H9 (cell line): ENCODE data around the gene ECE1. TPM values are rescaled to one million over a fixed set of nuclear protein-coding genes. Genes with fewer than 3 reads are reported as not detected.

ENCODE experiments used
- DNase-seq: peaks from one replicate; pipeline ENCODE4 v3.0.0-alpha.2; 2017
- H2AFZ ChIP-seq: one replicate; pipeline ENCODE4 v1.6.1; 2013; ENCODE audit warnings: mild to moderate bottlenecking, low read length, control low read depth, moderate library complexity
- H2AK5ac ChIP-seq: 2 replicates; pipeline ENCODE4 v1.6.1; 2013; ENCODE audit warnings: low read length, control low read depth, mixed read lengths; ENCODE audit not compliant: insufficient read length
- H2BK120ac ChIP-seq: one replicate; pipeline ENCODE4 v1.6.1; 2013; ENCODE audit warnings: low read depth, mild to moderate bottlenecking, low read length, control low read depth, inconsistent platforms; ENCODE audit not compliant: poor library complexity, severe bottlenecking
- H2BK12ac ChIP-seq: 2 replicates; pipeline ENCODE4 v1.6.1; 2013; ENCODE audit warnings: low read length, control low read depth, mixed read lengths, low read depth; ENCODE audit not compliant: insufficient read length
- H2BK15ac ChIP-seq: 2 replicates; pipeline ENCODE4 v1.6.1; 2013; ENCODE audit warnings: low read depth, low read length, control low read depth
- H2BK20ac ChIP-seq: one replicate; pipeline ENCODE4 v1.6.1; 2013; ENCODE audit warnings: low read depth, mild to moderate bottlenecking, low read length, control low read depth, inconsistent platforms; ENCODE audit not compliant: poor library complexity, severe bottlenecking
- H2BK5ac ChIP-seq: 2 replicates; pipeline ENCODE4 v1.6.1; 2013; ENCODE audit warnings: low read length, control low read depth, mixed read lengths; ENCODE audit not compliant: insufficient read length
- H3K14ac ChIP-seq: 2 replicates; pipeline ENCODE4 v1.6.1; 2013; ENCODE audit warnings: low read length, control low read depth; ENCODE audit not compliant: insufficient read depth
- H3K18ac ChIP-seq: 2 replicates; pipeline ENCODE4 v1.6.1; 2013; ENCODE audit warnings: low read depth, mild to moderate bottlenecking, mixed read lengths, low read length, control low read depth; ENCODE audit not compliant: insufficient read length
- H3K23ac ChIP-seq: 2 replicates; pipeline ENCODE4 v1.6.1; 2013; ENCODE audit warnings: low read length, control low read depth, mixed read lengths, low read depth; ENCODE audit not compliant: insufficient read length
- H3K23me2 ChIP-seq: 2 replicates; pipeline ENCODE4 v1.6.1; 2013; ENCODE audit warnings: low read depth, mild to moderate bottlenecking, mixed read lengths, low read length, control low read depth; ENCODE audit not compliant: insufficient read length, poor library complexity, severe bottlenecking
- H3K27ac ChIP-seq: 2 replicates; pipeline ENCODE4 v1.5.1; 2013; ENCODE audit warnings: low read length, control low read depth, mixed read lengths, low read depth; ENCODE audit not compliant: insufficient read length
- H3K27me3 ChIP-seq: 2 replicates; pipeline ENCODE4 v1.6.1; 2013; ENCODE audit warnings: low read length, control low read depth, inconsistent platforms; ENCODE audit not compliant: insufficient read depth
- H3K4ac ChIP-seq: 2 replicates; pipeline ENCODE4 v1.6.1; 2013; ENCODE audit warnings: low read depth, mild to moderate bottlenecking, control low read depth, inconsistent platforms, low read length, moderate library complexity
- H3K4me1 ChIP-seq: 2 replicates; pipeline ENCODE4 v1.6.1; 2013; ENCODE audit warnings: low read length, control low read depth, inconsistent platforms; ENCODE audit not compliant: insufficient read depth
- H3K4me2 ChIP-seq: 2 replicates; pipeline ENCODE4 v1.6.1; 2013; ENCODE audit warnings: low read length, control low read depth, mixed read lengths; ENCODE audit not compliant: insufficient read length, insufficient read depth
- H3K56ac ChIP-seq: 2 replicates; pipeline ENCODE4 v1.6.1; 2013; ENCODE audit warnings: low read depth, mild to moderate bottlenecking, mixed read lengths, low read length, control low read depth; ENCODE audit not compliant: insufficient read length
- H3K79me1 ChIP-seq: 2 replicates; pipeline ENCODE4 v1.6.1; 2013; ENCODE audit warnings: low read depth, mild to moderate bottlenecking, moderate library complexity, low read length, control low read depth, inconsistent platforms; ENCODE audit not compliant: insufficient read depth, poor library complexity, severe bottlenecking
- H3K79me2 ChIP-seq: 2 replicates; pipeline ENCODE4 v1.6.1; 2013; ENCODE audit warnings: low read length, control low read depth, inconsistent platforms; ENCODE audit not compliant: insufficient read depth
- H3K9ac ChIP-seq: 2 replicates; pipeline ENCODE4 v1.6.1; 2013; ENCODE audit warnings: low read length, control low read depth, mixed read lengths; ENCODE audit not compliant: insufficient read length; ENCODE audit errors: extremely low read depth
- H3K9me3 ChIP-seq: one replicate; pipeline ENCODE4 v1.6.1; 2013; ENCODE audit warnings: low read depth, low read length, inconsistent platforms; ENCODE audit not compliant: control insufficient read depth
- H3T11ph ChIP-seq: one replicate; pipeline ENCODE4 v1.6.1; 2013; ENCODE audit warnings: mild to moderate bottlenecking, low read length, control low read depth, inconsistent platforms
- H4K20me1 ChIP-seq: one replicate; pipeline ENCODE4 v1.6.1; 2013; ENCODE audit not compliant: control insufficient read depth, insufficient read length, insufficient read depth
- H4K5ac ChIP-seq: 2 replicates; pipeline ENCODE4 v1.6.1; 2013; ENCODE audit warnings: low read depth, mild to moderate bottlenecking, mixed read lengths, low read length, control low read depth; ENCODE audit not compliant: insufficient read length
- H4K8ac ChIP-seq: replicated peaks from 2 replicates; pipeline ENCODE4 v1.6.1; 2013; ENCODE audit warnings: low read length, control low read depth, mixed read lengths, low read depth; ENCODE audit not compliant: insufficient read length
- H4K91ac ChIP-seq: 2 replicates; pipeline ENCODE4 v1.6.1; 2013; ENCODE audit warnings: low read depth, mild to moderate bottlenecking, moderate library complexity, mixed read lengths, low read length, control low read depth; ENCODE audit not compliant: insufficient read length
- H3K27ac Mint-ChIP-seq, 3 experiments: 2 replicates in 2 of 3; 3 replicates in 1 of 3; pipeline ENCODE4 v1.8.0; 2020 to 2021; ENCODE audit warnings: mixed read lengths in 3 of 3, mild to moderate bottlenecking in 1 of 3, moderate library complexity in 1 of 3
- H3K27me3 Mint-ChIP-seq: 2 replicates; pipeline ENCODE4 v1.8.0; 2021; ENCODE audit warnings: low read depth, mild to moderate bottlenecking, moderate library complexity, mixed read lengths
- H3K36me3 Mint-ChIP-seq, 3 experiments: 2 replicates in 2 of 3; 3 replicates in 1 of 3; pipeline ENCODE4 v1.8.0; 2020 to 2021; ENCODE audit warnings: low read depth in 3 of 3, mixed read lengths in 3 of 3; ENCODE audit not compliant: insufficient read depth in 1 of 3
- H3K4me1 Mint-ChIP-seq, 2 experiments: 2 replicates each; pipeline ENCODE4 v1.8.0; 2020; ENCODE audit warnings: mixed read lengths in 2 of 2
- H3K4me3 Mint-ChIP-seq, 2 experiments: 2 replicates in 1 of 2; 3 replicates in 1 of 2; pipeline ENCODE4 v1.8.0; 2020 to 2021; ENCODE audit warnings: mild to moderate bottlenecking in 2 of 2, mixed read lengths in 2 of 2, moderate library complexity in 1 of 2
- H3K9me3 Mint-ChIP-seq, 2 experiments: 2 replicates in 1 of 2; 3 replicates in 1 of 2; pipeline ENCODE4 v1.8.0; 2020; ENCODE audit warnings: mild to moderate bottlenecking in 2 of 2, mixed read lengths in 2 of 2, moderate library complexity in 1 of 2
- WGBS: extraction: QIAGEN DNeasy Blood & Tissue Kit; methylation state at CpG from one replicate; pipeline ENCODE4 v1.1.7; 2013; ENCODE audit warnings: missing lambda C conversion rate, low lambda C conversion rate, mixed read lengths; ENCODE audit not compliant: insufficient read length; ENCODE audit errors: extremely low coverage; 5-methylcytosine and 5-hydroxymethylcytosine counted together
- total RNA-seq: library from RNA; stranded (reverse); gene quantifications from 2 replicates; pipeline ENCODE4 v1.2.1, GENCODE V29; 2021
- TF ChIP-seq, protein P1 (sequence below): fragments of 200-600 bp; sonication (generic); conservative IDR thresholded peaks from 3 replicates; pipeline ENCODE4 v1.8.0; 2021; ENCODE audit warnings: antibody characterized with exemption, mild to moderate bottlenecking

The ECE1 gene
- total RNA-seq, 1 experiment from 2014 or later = 31.1 TPM

DNA sequence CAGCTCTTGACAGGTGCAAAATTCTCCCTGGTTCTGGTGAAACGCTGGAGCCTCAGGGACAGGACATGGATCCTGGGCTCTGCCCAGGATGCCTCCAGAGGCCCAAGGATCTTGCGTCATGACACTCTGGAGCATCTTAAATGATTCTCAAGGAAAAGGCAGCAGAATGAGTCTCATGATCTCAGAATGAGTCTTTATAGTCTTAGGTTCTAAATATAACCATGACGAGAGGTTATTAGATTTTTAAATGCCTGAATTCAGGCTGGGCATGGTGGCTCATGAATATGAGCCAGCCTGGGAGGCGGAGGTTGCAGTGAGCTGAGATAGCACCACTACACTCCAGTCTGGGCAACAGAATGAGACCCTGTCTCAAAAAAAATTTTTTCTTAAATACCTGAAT is 55.5 kb downstream of the ECE1 start:
- Histone ChIP-seq H2BK120ac (no peak overlapping the region), H3K23me2 (no peaks in the 10 kb centered on the region), H2BK15ac (no peak overlapping the region), H4K5ac (no peak overlapping the region), H4K91ac (no peak overlapping the region), H3K4me2 (no peak overlapping the region), H4K8ac (no peak overlapping the region), H2BK5ac (no peak overlapping the region), H3K4ac (no peak overlapping the region), H3T11ph (no peak overlapping the region), H2BK20ac (no peak overlapping the region), H3K18ac (no peak overlapping the region), H3K14ac (no peak overlapping the region), H3K56ac (no peak overlapping the region), H2AK5ac (no peak overlapping the region), H3K79me1 (no peaks in the 10 kb centered on the region), H3K27me3 (no peaks in the 10 kb centered on the region), H2AFZ (no peak overlapping the region), H3K23ac (no peak overlapping the region), H3K79me2 (no peaks in the 10 kb centered on the region), H4K20me1 (no peaks in the 10 kb centered on the region), H3K9ac (no peak overlapping the region), H3K4me1 (no peaks in the 10 kb centered on the region), H3K27ac (no peak overlapping the region), H2BK12ac (no peak overlapping the region), H3K9me3 (no peaks in the 10 kb centered on the region)
- TF ChIP-seq, protein P1, sequence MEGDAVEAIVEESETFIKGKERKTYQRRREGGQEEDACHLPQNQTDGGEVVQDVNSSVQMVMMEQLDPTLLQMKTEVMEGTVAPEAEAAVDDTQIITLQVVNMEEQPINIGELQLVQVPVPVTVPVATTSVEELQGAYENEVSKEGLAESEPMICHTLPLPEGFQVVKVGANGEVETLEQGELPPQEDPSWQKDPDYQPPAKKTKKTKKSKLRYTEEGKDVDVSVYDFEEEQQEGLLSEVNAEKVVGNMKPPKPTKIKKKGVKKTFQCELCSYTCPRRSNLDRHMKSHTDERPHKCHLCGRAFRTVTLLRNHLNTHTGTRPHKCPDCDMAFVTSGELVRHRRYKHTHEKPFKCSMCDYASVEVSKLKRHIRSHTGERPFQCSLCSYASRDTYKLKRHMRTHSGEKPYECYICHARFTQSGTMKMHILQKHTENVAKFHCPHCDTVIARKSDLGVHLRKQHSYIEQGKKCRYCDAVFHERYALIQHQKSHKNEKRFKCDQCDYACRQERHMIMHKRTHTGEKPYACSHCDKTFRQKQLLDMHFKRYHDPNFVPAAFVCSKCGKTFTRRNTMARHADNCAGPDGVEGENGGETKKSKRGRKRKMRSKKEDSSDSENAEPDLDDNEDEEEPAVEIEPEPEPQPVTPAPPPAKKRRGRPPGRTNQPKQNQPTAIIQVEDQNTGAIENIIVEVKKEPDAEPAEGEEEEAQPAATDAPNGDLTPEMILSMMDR = no peak
- H3K36me3 Mint-ChIP-seq = peaks cover 10 to 22% (median 19%) of the 10 kb centered on the region in 3 experiments; a peak in 6 of 7 replicates
- no peak for DNase-seq
- peaks cover 15 to 22% of the 10 kb centered on the region in 2 experiments for H3K4me1 Mint-ChIP-seq
- H3K27me3 Mint-ChIP-seq = no peaks in the 10 kb centered on the region
- no peak overlapping the region for H3K4me3 Mint-ChIP-seq
- peak overlapping the region; percentile 52 to 83 (median 70); a peak in 3 of 7 replicates for H3K27ac Mint-ChIP-seq
- WGBS = no CpG with 5 or more reads among the region's 4 CpGs
- no peaks in the 10 kb centered on the region for H3K9me3 Mint-ChIP-seq
